ENCODE measurements around the gene SVBP.

The SVBP gene

DNA sequence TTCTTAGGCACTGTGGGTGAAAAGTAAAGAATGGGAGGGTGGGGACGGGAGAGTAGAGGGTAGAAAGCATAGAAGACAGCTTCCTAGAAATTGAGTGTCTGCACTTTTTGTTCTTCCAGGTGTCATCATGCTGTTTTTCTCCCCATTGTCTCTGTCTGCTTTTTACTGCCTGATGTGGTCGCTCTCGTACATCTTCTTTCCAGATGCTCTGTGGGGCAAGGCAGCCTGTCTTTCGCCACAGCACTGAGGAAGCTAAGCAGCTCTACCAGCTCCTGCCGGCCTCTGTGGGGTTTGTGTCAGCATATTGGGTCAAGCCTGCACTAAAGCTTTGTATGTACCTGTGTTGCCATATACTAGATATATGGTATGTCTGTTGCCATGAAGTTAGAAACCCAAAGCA is 19.2 kb downstream of the SVBP start:
- H3K27ac ChIP-seq (ENCODE audit: low read depth, low read length): no peak overlapping the region
- no peaks in the 10 kb centered on the region for H3K27me3 ChIP-seq (ENCODE audit: low read length)
- no peaks in the 10 kb centered on the region for H4K20me1 ChIP-seq (ENCODE audit: low read depth, low read length)
- H3K9me3 ChIP-seq (ENCODE audit: insufficient read depth, low read length): no peaks in the 10 kb centered on the region
- no peaks in the 10 kb centered on the region for H3K36me3 ChIP-seq (ENCODE audit: low read length)
- H3F3A ChIP-seq (ENCODE audit: insufficient read depth): no peaks in the 10 kb centered on the region
- no peak overlapping the region for H2AFZ ChIP-seq (ENCODE audit: low read depth, low read length, severe bottlenecking)
- no peaks in the 10 kb centered on the region for H3K9me2 ChIP-seq (replicated peaks; ENCODE audit: insufficient read depth, low read length)
- no peaks in the 10 kb centered on the region for H3K79me2 ChIP-seq (ENCODE audit: insufficient read depth, low read length)
- no peak overlapping the region for H3K9ac ChIP-seq (ENCODE audit: low read length)
- no peak overlapping the region for H3K4me3 ChIP-seq (ENCODE audit: insufficient read depth, low read length, poor library complexity, severe bottlenecking)
- no peak overlapping the region for H3K4me2 ChIP-seq (ENCODE audit: low read depth, low read length, poor library complexity, severe bottlenecking)
- no peak for TF ChIP-seq EZH2phosphoT487 (conservative IDR thresholded peaks at IDR 0.05; ENCODE audit: low read length)
- TF ChIP-seq, protein P1, sequence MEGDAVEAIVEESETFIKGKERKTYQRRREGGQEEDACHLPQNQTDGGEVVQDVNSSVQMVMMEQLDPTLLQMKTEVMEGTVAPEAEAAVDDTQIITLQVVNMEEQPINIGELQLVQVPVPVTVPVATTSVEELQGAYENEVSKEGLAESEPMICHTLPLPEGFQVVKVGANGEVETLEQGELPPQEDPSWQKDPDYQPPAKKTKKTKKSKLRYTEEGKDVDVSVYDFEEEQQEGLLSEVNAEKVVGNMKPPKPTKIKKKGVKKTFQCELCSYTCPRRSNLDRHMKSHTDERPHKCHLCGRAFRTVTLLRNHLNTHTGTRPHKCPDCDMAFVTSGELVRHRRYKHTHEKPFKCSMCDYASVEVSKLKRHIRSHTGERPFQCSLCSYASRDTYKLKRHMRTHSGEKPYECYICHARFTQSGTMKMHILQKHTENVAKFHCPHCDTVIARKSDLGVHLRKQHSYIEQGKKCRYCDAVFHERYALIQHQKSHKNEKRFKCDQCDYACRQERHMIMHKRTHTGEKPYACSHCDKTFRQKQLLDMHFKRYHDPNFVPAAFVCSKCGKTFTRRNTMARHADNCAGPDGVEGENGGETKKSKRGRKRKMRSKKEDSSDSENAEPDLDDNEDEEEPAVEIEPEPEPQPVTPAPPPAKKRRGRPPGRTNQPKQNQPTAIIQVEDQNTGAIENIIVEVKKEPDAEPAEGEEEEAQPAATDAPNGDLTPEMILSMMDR (IDR thresholded peaks at IDR 0.05; ENCODE audit: insufficient read depth, low read length, poor library complexity, severe bottlenecking): no peak

GRCh38 chr1:42797414-42797813 is 19.8 kb downstream of the SVBP start:
- Histone ChIP-seq H3K9me2 (replicated peaks; ENCODE audit: insufficient read depth, low read length) (no peaks in the 10 kb centered on the region), H3K9me3 (ENCODE audit: insufficient read depth, low read length) (no peaks in the 10 kb centered on the region), H3K79me2 (ENCODE audit: insufficient read depth, low read length) (no peaks in the 10 kb centered on the region), H3F3A (ENCODE audit: insufficient read depth) (no peaks in the 10 kb centered on the region), H3K4me3 (ENCODE audit: insufficient read depth, low read length, poor library complexity, severe bottlenecking) (no peak overlapping the region), H3K9ac (ENCODE audit: low read length) (no peak overlapping the region), H2AFZ (ENCODE audit: low read depth, low read length, severe bottlenecking) (no peak overlapping the region), H3K36me3 (ENCODE audit: low read length) (no peaks in the 10 kb centered on the region), H4K20me1 (ENCODE audit: low read depth, low read length) (no peaks in the 10 kb centered on the region), H3K27ac (ENCODE audit: low read depth, low read length) (no peak overlapping the region), H3K27me3 (ENCODE audit: low read length) (no peaks in the 10 kb centered on the region), H3K4me2 (ENCODE audit: low read depth, low read length, poor library complexity, severe bottlenecking) (no peak overlapping the region)
- TF ChIP-seq, protein P1 (IDR thresholded peaks at IDR 0.05; ENCODE audit: insufficient read depth, low read length, poor library complexity, severe bottlenecking): no peak
- no peak for TF ChIP-seq EZH2phosphoT487 (conservative IDR thresholded peaks at IDR 0.05; ENCODE audit: low read length)

DNA sequence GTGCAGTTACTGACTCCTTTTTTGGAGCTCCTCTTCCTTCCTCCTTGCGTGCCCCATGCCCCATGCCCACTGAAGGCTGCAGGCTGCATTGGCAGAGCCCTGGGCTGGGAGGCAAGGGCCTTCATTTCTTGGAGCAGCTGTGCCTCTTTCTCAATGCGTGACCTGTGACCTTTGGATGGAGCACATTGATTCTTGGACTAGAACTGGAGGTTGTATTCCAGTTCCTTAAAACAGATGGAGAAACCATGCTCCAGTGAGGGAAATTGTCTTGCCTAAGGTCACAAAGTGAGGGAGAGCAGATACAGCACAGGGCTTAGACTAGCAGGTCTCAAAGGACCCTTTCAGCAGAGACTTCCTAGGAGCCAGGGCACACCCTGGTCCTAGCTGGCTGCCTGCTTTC is 23.4 kb downstream of the SVBP start:
- no peaks in the 10 kb centered on the region for H3K9me2 ChIP-seq (replicated peaks; ENCODE audit: insufficient read depth, low read length)
- no peak overlapping the region for H3K4me3 ChIP-seq (ENCODE audit: insufficient read depth, low read length, poor library complexity, severe bottlenecking)
- no peaks in the 10 kb centered on the region for H3K27me3 ChIP-seq (ENCODE audit: low read length)
- no peaks in the 10 kb centered on the region for H4K20me1 ChIP-seq (ENCODE audit: low read depth, low read length)
- no peaks in the 10 kb centered on the region for H3K36me3 ChIP-seq (ENCODE audit: low read length)
- no peak overlapping the region for H3K4me2 ChIP-seq (ENCODE audit: low read depth, low read length, poor library complexity, severe bottlenecking)
- no peaks in the 10 kb centered on the region for H3K9me3 ChIP-seq (ENCODE audit: insufficient read depth, low read length)
- H2AFZ ChIP-seq (ENCODE audit: low read depth, low read length, severe bottlenecking): no peak overlapping the region
- no peaks in the 10 kb centered on the region for H3F3A ChIP-seq (ENCODE audit: insufficient read depth)
- no peaks in the 10 kb centered on the region for H3K79me2 ChIP-seq (ENCODE audit: insufficient read depth, low read length)
- H3K27ac ChIP-seq (ENCODE audit: low read depth, low read length): no peak overlapping the region
- no peak overlapping the region for H3K9ac ChIP-seq (ENCODE audit: low read length)
- TF ChIP-seq, protein P1 (IDR thresholded peaks at IDR 0.05; ENCODE audit: insufficient read depth, low read length, poor library complexity, severe bottlenecking): no peak
- TF ChIP-seq EZH2phosphoT487 (conservative IDR thresholded peaks at IDR 0.05; ENCODE audit: low read length): no peak

All from SU-DHL-6 (cell line).